ENCODE results near the gene POC1A. TPM values are rescaled to one million over a fixed set of nuclear protein-coding genes. Genes with fewer than 3 reads are reported as not detected.

Gene POC1A
- total and polyA plus RNA-seq, 2 of the 8 experiments (the other 6 are each of a cell fraction or from before 2014, with no cell fraction given), result 35.7 to 39.2 TPM

DNA sequence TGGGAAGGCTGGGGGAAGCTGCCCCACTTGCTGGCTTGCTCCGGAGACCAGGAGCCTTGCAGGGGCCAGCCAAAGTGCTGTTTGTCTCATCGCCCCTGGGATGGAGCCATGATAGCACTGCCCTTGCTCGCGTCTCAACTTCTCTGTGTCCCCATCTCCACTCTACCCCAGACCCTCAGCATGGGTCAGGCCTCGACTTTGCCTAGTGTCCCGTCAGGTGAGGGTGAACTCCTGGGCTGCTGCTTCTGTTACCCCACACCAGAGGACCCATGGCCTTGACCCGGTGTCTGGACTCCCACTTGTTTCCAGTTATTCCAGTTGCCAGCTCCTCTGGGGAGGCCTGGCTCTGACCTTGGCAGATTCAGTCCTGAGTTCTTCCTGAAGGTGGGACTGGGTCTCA lies 61.3 kb downstream of the POC1A start (continued):
- TF ChIP-seq, protein P1, sequence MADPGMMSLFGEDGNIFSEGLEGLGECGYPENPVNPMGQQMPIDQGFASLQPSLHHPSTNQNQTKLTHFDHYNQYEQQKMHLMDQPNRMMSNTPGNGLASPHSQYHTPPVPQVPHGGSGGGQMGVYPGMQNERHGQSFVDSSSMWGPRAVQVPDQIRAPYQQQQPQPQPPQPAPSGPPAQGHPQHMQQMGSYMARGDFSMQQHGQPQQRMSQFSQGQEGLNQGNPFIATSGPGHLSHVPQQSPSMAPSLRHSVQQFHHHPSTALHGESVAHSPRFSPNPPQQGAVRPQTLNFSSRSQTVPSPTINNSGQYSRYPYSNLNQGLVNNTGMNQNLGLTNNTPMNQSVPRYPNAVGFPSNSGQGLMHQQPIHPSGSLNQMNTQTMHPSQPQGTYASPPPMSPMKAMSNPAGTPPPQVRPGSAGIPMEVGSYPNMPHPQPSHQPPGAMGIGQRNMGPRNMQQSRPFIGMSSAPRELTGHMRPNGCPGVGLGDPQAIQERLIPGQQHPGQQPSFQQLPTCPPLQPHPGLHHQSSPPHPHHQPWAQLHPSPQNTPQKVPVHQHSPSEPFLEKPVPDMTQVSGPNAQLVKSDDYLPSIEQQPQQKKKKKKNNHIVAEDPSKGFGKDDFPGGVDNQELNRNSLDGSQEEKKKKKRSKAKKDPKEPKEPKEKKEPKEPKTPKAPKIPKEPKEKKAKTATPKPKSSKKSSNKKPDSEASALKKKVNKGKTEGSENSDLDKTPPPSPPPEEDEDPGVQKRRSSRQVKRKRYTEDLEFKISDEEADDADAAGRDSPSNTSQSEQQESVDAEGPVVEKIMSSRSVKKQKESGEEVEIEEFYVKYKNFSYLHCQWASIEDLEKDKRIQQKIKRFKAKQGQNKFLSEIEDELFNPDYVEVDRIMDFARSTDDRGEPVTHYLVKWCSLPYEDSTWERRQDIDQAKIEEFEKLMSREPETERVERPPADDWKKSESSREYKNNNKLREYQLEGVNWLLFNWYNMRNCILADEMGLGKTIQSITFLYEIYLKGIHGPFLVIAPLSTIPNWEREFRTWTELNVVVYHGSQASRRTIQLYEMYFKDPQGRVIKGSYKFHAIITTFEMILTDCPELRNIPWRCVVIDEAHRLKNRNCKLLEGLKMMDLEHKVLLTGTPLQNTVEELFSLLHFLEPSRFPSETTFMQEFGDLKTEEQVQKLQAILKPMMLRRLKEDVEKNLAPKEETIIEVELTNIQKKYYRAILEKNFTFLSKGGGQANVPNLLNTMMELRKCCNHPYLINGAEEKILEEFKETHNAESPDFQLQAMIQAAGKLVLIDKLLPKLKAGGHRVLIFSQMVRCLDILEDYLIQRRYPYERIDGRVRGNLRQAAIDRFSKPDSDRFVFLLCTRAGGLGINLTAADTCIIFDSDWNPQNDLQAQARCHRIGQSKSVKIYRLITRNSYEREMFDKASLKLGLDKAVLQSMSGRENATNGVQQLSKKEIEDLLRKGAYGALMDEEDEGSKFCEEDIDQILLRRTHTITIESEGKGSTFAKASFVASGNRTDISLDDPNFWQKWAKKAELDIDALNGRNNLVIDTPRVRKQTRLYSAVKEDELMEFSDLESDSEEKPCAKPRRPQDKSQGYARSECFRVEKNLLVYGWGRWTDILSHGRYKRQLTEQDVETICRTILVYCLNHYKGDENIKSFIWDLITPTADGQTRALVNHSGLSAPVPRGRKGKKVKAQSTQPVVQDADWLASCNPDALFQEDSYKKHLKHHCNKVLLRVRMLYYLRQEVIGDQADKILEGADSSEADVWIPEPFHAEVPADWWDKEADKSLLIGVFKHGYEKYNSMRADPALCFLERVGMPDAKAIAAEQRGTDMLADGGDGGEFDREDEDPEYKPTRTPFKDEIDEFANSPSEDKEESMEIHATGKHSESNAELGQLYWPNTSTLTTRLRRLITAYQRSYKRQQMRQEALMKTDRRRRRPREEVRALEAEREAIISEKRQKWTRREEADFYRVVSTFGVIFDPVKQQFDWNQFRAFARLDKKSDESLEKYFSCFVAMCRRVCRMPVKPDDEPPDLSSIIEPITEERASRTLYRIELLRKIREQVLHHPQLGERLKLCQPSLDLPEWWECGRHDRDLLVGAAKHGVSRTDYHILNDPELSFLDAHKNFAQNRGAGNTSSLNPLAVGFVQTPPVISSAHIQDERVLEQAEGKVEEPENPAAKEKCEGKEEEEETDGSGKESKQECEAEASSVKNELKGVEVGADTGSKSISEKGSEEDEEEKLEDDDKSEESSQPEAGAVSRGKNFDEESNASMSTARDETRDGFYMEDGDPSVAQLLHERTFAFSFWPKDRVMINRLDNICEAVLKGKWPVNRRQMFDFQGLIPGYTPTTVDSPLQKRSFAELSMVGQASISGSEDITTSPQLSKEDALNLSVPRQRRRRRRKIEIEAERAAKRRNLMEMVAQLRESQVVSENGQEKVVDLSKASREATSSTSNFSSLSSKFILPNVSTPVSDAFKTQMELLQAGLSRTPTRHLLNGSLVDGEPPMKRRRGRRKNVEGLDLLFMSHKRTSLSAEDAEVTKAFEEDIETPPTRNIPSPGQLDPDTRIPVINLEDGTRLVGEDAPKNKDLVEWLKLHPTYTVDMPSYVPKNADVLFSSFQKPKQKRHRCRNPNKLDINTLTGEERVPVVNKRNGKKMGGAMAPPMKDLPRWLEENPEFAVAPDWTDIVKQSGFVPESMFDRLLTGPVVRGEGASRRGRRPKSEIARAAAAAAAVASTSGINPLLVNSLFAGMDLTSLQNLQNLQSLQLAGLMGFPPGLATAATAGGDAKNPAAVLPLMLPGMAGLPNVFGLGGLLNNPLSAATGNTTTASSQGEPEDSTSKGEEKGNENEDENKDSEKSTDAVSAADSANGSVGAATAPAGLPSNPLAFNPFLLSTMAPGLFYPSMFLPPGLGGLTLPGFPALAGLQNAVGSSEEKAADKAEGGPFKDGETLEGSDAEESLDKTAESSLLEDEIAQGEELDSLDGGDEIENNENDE (IDR thresholded peaks at IDR 0.05; ENCODE audit: insufficient replicate concordance, low read length), result no peak

All from H1 (cell line).